HEK293 (cell line): ENCODE measurements around the gene FBXW11.

Experiments
- CTCF ChIA-PET: fragments of 350-600 bp; formaldehyde crosslinking; extraction: SDS; loops from one replicate; lab custom pipeline; 2021; ENCODE audit warnings: antibody characterized with exemption; lab: Yijun Ruan, JAX
- POLR2A ChIA-PET: fragments of 300-600 bp; formaldehyde crosslinking; extraction: SDS; loops from one replicate; lab custom pipeline; 2020; ENCODE audit warnings: antibody characterized with exemption, inconsistent platforms; lab: Yijun Ruan, JAX
- H3K27ac ChIP-seq: fragments of 200-500 bp; sonication (Bioruptor generic); 2 replicates; pipeline ENCODE4 v1.5.1; 2014; ENCODE audit warnings: low read depth, low read length, control low read depth, inconsistent platforms; ENCODE audit errors: extremely low read depth
- H3K36me3 ChIP-seq, 2 experiments: fragments of 200-500 bp in 1 of 2; sonication (Bioruptor generic) in 1 of 2; 1 replicate in 1 of 2; 2 replicates in 1 of 2; pipeline ENCODE4 v1.5.1; 2014 to 2017; ENCODE audit warnings: inconsistent platforms in 2 of 2, low read length in 2 of 2; ENCODE audit not compliant: control insufficient read depth in 2 of 2, insufficient read depth in 1 of 2
- H3K4me1 ChIP-seq: fragments of 200-500 bp; sonication (Bioruptor generic); 2 replicates; pipeline ENCODE4 v1.5.1; 2014; ENCODE audit warnings: mild to moderate bottlenecking, low read length, inconsistent platforms; ENCODE audit not compliant: control insufficient read depth, insufficient read depth
- H3K4me3 ChIP-seq: 2 replicates; pipeline ENCODE4 v1.5.1; 2011; ENCODE audit warnings: low read depth, mild to moderate bottlenecking, control low read depth, low read length, moderate library complexity
- H3K9me3 ChIP-seq: fragments of 200-500 bp; sonication (Bioruptor generic); 2 replicates; pipeline ENCODE4 v1.5.1; 2014; ENCODE audit warnings: low read depth, low read length, inconsistent platforms; ENCODE audit not compliant: control insufficient read depth, insufficient read depth
- BCL11A ChIP-seq: fragments of 450-650 bp; formaldehyde crosslinking; IDR thresholded peaks from 2 replicates; pipeline ENCODE4 v1.5.1; 2016; ENCODE audit warnings: low read depth, missing biosample characterization, missing genetic modification characterization
- ELK4 ChIP-seq: IDR thresholded peaks from 2 replicates; pipeline ENCODE4 v1.6.1; 2011; ENCODE audit warnings: mild to moderate bottlenecking, low read depth, low read length, borderline replicate concordance
- IKZF3 ChIP-seq: fragments of 450-650 bp; IDR thresholded peaks from 2 replicates; pipeline ENCODE4 v1.5.0; 2018; ENCODE audit warnings: missing biosample characterization, mild to moderate bottlenecking, missing genetic modification characterization, moderate library complexity
- KLF8 ChIP-seq: fragments of 450-650 bp; formaldehyde crosslinking; IDR thresholded peaks from 2 replicates; pipeline ENCODE4 v1.5.1; 2016; ENCODE audit warnings: missing biosample characterization, missing genetic modification characterization
- KLF9 ChIP-seq: fragments of 450-650 bp; formaldehyde crosslinking; IDR thresholded peaks from 2 replicates; pipeline ENCODE4 v1.5.1; 2016; ENCODE audit warnings: missing biosample characterization, missing genetic modification characterization, low read depth
- OSR2 ChIP-seq: fragments of 450-650 bp; formaldehyde crosslinking; IDR thresholded peaks from 2 replicates; pipeline ENCODE4 v1.5.1; 2016; ENCODE audit warnings: missing biosample characterization, missing genetic modification characterization
- SALL2 ChIP-seq: fragments of 450-650 bp; formaldehyde crosslinking; IDR thresholded peaks from 2 replicates; pipeline ENCODE4 v1.5.0; 2017; ENCODE audit warnings: missing biosample characterization, mild to moderate bottlenecking, missing genetic modification characterization, borderline replicate concordance
- ZFP37 ChIP-seq: fragments of 450-650 bp; formaldehyde crosslinking; IDR thresholded peaks from 2 replicates; pipeline ENCODE4 v1.5.1; 2016; ENCODE audit warnings: missing biosample characterization, missing genetic modification characterization
- ZNF10 ChIP-seq: fragments of 450-650 bp; formaldehyde crosslinking; IDR thresholded peaks from 2 replicates; pipeline ENCODE4 v1.5.1; 2017; ENCODE audit warnings: missing biosample characterization, missing genetic modification characterization
- ZNF112 ChIP-seq: fragments of 450-650 bp; formaldehyde crosslinking; IDR thresholded peaks from 2 replicates; pipeline ENCODE4 v1.5.0; 2017; ENCODE audit warnings: missing biosample characterization, missing genetic modification characterization
- ZNF169 ChIP-seq: fragments of 450-650 bp; formaldehyde crosslinking; IDR thresholded peaks from 2 replicates; pipeline ENCODE4 v1.5.1; 2016; ENCODE audit warnings: missing biosample characterization, missing genetic modification characterization
- ZNF221 ChIP-seq: fragments of 450-650 bp; formaldehyde crosslinking; IDR thresholded peaks from 2 replicates; pipeline ENCODE4 v1.5.1; 2017; ENCODE audit warnings: missing biosample characterization, missing genetic modification characterization, borderline replicate concordance
- ZNF274 ChIP-seq, 2 experiments: fragments of 200-500 bp in 1 of 2; fragments of 450-650 bp in 1 of 2; sonication (Bioruptor generic) in 1 of 2; formaldehyde crosslinking in 1 of 2; IDR thresholded peaks; 2 replicates each; pipeline versions ENCODE4 v1.5.1 to v1.6.1; 2014 to 2016; ENCODE audit warnings: borderline replicate concordance in 1 of 2, inconsistent platforms in 1 of 2, low read length in 1 of 2, missing biosample characterization in 1 of 2, missing genetic modification characterization in 1 of 2
- ZNF350 ChIP-seq: fragments of 450-650 bp; formaldehyde crosslinking; IDR thresholded peaks from 2 replicates; pipeline ENCODE4 v1.5.0; 2017; ENCODE audit warnings: missing biosample characterization, mild to moderate bottlenecking, missing genetic modification characterization
- ZNF423 ChIP-seq: fragments of 450-650 bp; formaldehyde crosslinking; IDR thresholded peaks from 2 replicates; pipeline ENCODE4 v1.5.1; 2016; ENCODE audit warnings: missing biosample characterization, missing genetic modification characterization
- ZNF433 ChIP-seq: fragments of 450-650 bp; formaldehyde crosslinking; IDR thresholded peaks from 2 replicates; pipeline ENCODE4 v1.5.1; 2016; ENCODE audit warnings: missing biosample characterization, missing genetic modification characterization, low read depth
- ZNF473 ChIP-seq: fragments of 450-650 bp; formaldehyde crosslinking; IDR thresholded peaks from 2 replicates; pipeline ENCODE4 v1.5.1; 2017; ENCODE audit warnings: missing biosample characterization, missing genetic modification characterization
- ZNF518A ChIP-seq: fragments of 450-650 bp; formaldehyde crosslinking; conservative IDR thresholded peaks from 2 replicates; pipeline ENCODE4 v1.5.1; 2016; ENCODE audit warnings: low read depth, missing biosample characterization, missing genetic modification characterization
- ZNF549 ChIP-seq: fragments of 450-650 bp; IDR thresholded peaks from 2 replicates; pipeline ENCODE4 v1.5.1; 2018; ENCODE audit warnings: missing biosample characterization, missing genetic modification characterization, mild to moderate bottlenecking, inconsistent platforms, moderate library complexity
- ZNF580 ChIP-seq: fragments of 450-650 bp; formaldehyde crosslinking; IDR thresholded peaks from 2 replicates; pipeline ENCODE4 v1.5.1; 2016; ENCODE audit warnings: missing biosample characterization, missing genetic modification characterization
- ZNF610 ChIP-seq: fragments of 450-650 bp; formaldehyde crosslinking; IDR thresholded peaks from 2 replicates; pipeline ENCODE4 v1.5.1; 2016; ENCODE audit warnings: missing biosample characterization, missing genetic modification characterization, borderline replicate concordance
- ZNF621 ChIP-seq: fragments of 450-650 bp; formaldehyde crosslinking; IDR thresholded peaks from 2 replicates; pipeline ENCODE4 v1.5.1; 2017; ENCODE audit warnings: missing biosample characterization, missing genetic modification characterization
- ZNF624 ChIP-seq: fragments of 450-650 bp; formaldehyde crosslinking; IDR thresholded peaks from 2 replicates; pipeline ENCODE4 v1.5.1; 2017; ENCODE audit warnings: missing biosample characterization, missing genetic modification characterization
- ZNF629 ChIP-seq: fragments of 450-650 bp; formaldehyde crosslinking; IDR thresholded peaks from 2 replicates; pipeline ENCODE4 v1.5.1; 2017; ENCODE audit warnings: missing biosample characterization, missing genetic modification characterization
- ZNF660 ChIP-seq: fragments of 450-650 bp; IDR thresholded peaks from 2 replicates; pipeline ENCODE4 v1.5.1; 2018; ENCODE audit warnings: missing biosample characterization, mild to moderate bottlenecking, missing genetic modification characterization
- ZNF776 ChIP-seq: fragments of 450-650 bp; formaldehyde crosslinking; IDR thresholded peaks from 2 replicates; pipeline ENCODE4 v1.5.0; 2017; ENCODE audit warnings: missing biosample characterization, missing genetic modification characterization, borderline replicate concordance
- ZNF791 ChIP-seq: fragments of 450-650 bp; formaldehyde crosslinking; IDR thresholded peaks from 2 replicates; pipeline ENCODE4 v1.5.1; 2016; ENCODE audit warnings: missing biosample characterization, missing genetic modification characterization
- ZXDB ChIP-seq: fragments of 450-650 bp; formaldehyde crosslinking; IDR thresholded peaks from 2 replicates; pipeline ENCODE4 v1.5.1; 2016; ENCODE audit warnings: missing biosample characterization, missing genetic modification characterization

FBXW11 gene

GRCh38 chr5:171834461-171834860 lies 172.0 kb downstream of the FBXW11 start (continued):
- TF ChIP-seq ZNF274 (IDR thresholded peaks at IDR 0.05; ENCODE audit: low read length) (no peak), ZNF274 (tag by site-specific recombination; IDR thresholded peaks at IDR 0.05; ENCODE audit: borderline replicate concordance) (no peak), ZNF580 (tag by site-specific recombination) (no peak)

GRCh38 chr5:171832775-171833174 lies 173.7 kb downstream of the FBXW11 start:
- Histone ChIP-seq H3K9me3 (no peaks in the 10 kb centered on the region), H3K4me3 (no peak overlapping the region), H3K27ac (no peak overlapping the region), H3K4me1 (no peaks in the 10 kb centered on the region), H3K36me3 (no peaks in the 10 kb centered on the region)
- no peak for TF ChIP-seq ZXDB (tag by site-specific recombination)
- TF ChIP-seq BCL11A (tag by site-specific recombination): no peak
- TF ChIP-seq IKZF3 (tag by site-specific recombination): no peak
- TF ChIP-seq ZNF112 (tag by site-specific recombination): no peak
- TF ChIP-seq ZNF610 (tag by site-specific recombination): no peak
- no peak for TF ChIP-seq ZNF629 (tag by site-specific recombination)
- no peak for TF ChIP-seq ZFP37 (tag by site-specific recombination)
- TF ChIP-seq ZNF518A (tag by site-specific recombination): no peak
- no peak for TF ChIP-seq ZNF350
- TF ChIP-seq ZNF169 (tag by site-specific recombination): no peak
- ChIA-PET POLR2A (no interaction called here), CTCF (interaction anchor here (0.6 to 1.0 kb wide), 2 partner anchors 73 to 213 kb away, joined by 3 to 6 read pairs; no protein-coding TSS in a partner anchor)

- TF ChIP-seq ZNF423 (no peak), ELK4 (no peak), KLF9 (tag by site-specific recombination) (no peak), ZNF776 (tag by site-specific recombination) (no peak), SALL2 (tag by site-specific recombination) (no peak), ZNF221 (no peak), OSR2 (tag by site-specific recombination) (no peak), ZNF621 (tag by site-specific recombination) (no peak), KLF8 (tag by site-specific recombination) (no peak), ZNF473 (tag by site-specific recombination) (no peak), ZNF660 (tag by site-specific recombination) (no peak), ZNF10 (tag by site-specific recombination) (no peak), ZNF791 (tag by site-specific recombination) (no peak), ZNF549 (tag by site-specific recombination) (no peak), ZNF433 (tag by site-specific recombination) (no peak), ZNF624 (tag by site-specific recombination) (no peak)
- H3K36me3 ChIP-seq: no peaks in the 10 kb centered on the region
Measured at GRCh38 chr5:171830686-171831085, 175.8 kb downstream of the FBXW11 start.

More at GRCh38 chr5:171830686-171831085, 175.8 kb downstream of the FBXW11 start:
- Histone ChIP-seq H3K27ac (no peak overlapping the region), H3K4me1 (0 out of 2 replicates have a peak, but pooled peaks cover 5% of the 10 kb centered on the region), H3K9me3 (no peaks in the 10 kb centered on the region), H3K4me3 (no peak overlapping the region)
- ChIA-PET CTCF (interaction anchor here (0.6 to 1.1 kb wide), 3 partner anchors 27 to 200 kb away, joined by 3 to 4 read pairs (median 3); no protein-coding TSS in a partner anchor), POLR2A (no interaction called here)
